Ascending aorta (tissue), 2 donors: ENCODE results near the gene MYH16. TPM values are rescaled to one million over a fixed set of nuclear protein-coding genes. Genes with fewer than 3 reads are reported as not detected.
"Not testable (repeated sequence)": the region's sequence is repeated elsewhere in the genome, so short reads cannot be mapped to it uniquely, and the experiment has no call there.

Source experiments
- DNase-seq, 2 donors: peaks; one replicate each; pipeline ENCODE4 v3.0.0-alpha.2; 2019; ENCODE audit warnings: low spot score in 2 of 2
- H3K27ac ChIP-seq, 2 donors: fragments of 200-600 bp; sonication (generic); one replicate each; pipeline ENCODE4 v1.5.1; 2016 to 2017; ENCODE audit warnings: mild to moderate bottlenecking in 1 of 2
- H3K27me3 ChIP-seq: fragments of 200-600 bp; sonication (generic); one replicate; pipeline ENCODE4 v1.5.1; 2017
- H3K36me3 ChIP-seq, 2 donors: fragments of 200-600 bp; sonication (generic); one replicate each; pipeline ENCODE4 v1.5.1; 2016
- H3K4me1 ChIP-seq, 2 donors: fragments of 200-600 bp; sonication (generic); one replicate each; pipeline ENCODE4 v1.5.1; 2016 to 2017; ENCODE audit warnings: mild to moderate bottlenecking in 1 of 2
- H3K4me3 ChIP-seq, 2 donors: fragments of 200-600 bp; sonication (generic); one replicate each; pipeline ENCODE4 v1.5.1; 2016 to 2017; ENCODE audit warnings: mild to moderate bottlenecking in 1 of 2
- H3K9me3 ChIP-seq, 2 donors: fragments of 200-600 bp; sonication (generic); one replicate each; pipeline ENCODE4 v1.5.1; 2016
- intact Hi-C: fragments of 100-400 bp; cut with DNase I; formaldehyde crosslinking; loops from one replicate; pipeline ENCODE4 v1.15.1; 2023
- total RNA-seq: library from RNA; depleted of rRNA; stranded (reverse); fragments of >200 nt; gene quantifications from one replicate; pipeline ENCODE4 v1.1.0, GENCODE V29; 2016
- TF ChIP-seq, protein P1 (sequence below), 3 experiments: fragments of 200-600 bp in 2 of 3; fragments of 450-650 bp in 1 of 3; sonication (generic) in 2 of 3; IDR thresholded peaks; one replicate each; pipeline ENCODE4 v1.5.1; 2016 to 2019; ENCODE audit warnings: antibody characterized with exemption in 3 of 3, mild to moderate bottlenecking in 1 of 3, moderate library complexity in 1 of 3

Gene MYH16
- total RNA-seq, 1 donor from 2014 or later = not detected

DNA sequence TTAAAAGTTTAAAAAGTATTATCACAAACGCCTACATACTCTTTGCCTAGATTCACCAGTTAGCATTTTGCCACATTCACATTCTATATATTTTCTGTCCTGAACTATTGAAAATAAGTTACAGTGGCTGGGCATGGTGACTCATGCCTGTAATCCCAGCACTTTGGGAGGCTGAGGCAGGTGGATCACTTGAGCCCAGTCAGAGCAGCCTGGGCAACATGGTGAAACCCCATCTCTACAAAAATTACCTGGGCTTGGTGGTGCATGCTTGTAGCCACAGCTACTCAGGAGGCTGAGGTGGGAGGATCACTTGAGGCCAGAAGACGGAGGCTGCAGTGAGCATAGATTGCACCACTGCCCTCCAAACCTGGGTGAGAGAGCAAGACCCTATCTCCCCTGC, 58.4 kb downstream of the MYH16 start:
- Histone ChIP-seq H3K27me3 (no peaks in the 10 kb centered on the region), H3K27ac (no peak overlapping the region), H3K36me3 (peaks cover 26 to 28% of the 10 kb centered on the region in 2 donors), H3K4me3 (no peak overlapping the region), H3K9me3 (no peaks in the 10 kb centered on the region), H3K4me1 (peaks cover 8 to 34% of the 10 kb centered on the region in 2 donors)
- DNase-seq = no peak
- TF ChIP-seq, protein P1, sequence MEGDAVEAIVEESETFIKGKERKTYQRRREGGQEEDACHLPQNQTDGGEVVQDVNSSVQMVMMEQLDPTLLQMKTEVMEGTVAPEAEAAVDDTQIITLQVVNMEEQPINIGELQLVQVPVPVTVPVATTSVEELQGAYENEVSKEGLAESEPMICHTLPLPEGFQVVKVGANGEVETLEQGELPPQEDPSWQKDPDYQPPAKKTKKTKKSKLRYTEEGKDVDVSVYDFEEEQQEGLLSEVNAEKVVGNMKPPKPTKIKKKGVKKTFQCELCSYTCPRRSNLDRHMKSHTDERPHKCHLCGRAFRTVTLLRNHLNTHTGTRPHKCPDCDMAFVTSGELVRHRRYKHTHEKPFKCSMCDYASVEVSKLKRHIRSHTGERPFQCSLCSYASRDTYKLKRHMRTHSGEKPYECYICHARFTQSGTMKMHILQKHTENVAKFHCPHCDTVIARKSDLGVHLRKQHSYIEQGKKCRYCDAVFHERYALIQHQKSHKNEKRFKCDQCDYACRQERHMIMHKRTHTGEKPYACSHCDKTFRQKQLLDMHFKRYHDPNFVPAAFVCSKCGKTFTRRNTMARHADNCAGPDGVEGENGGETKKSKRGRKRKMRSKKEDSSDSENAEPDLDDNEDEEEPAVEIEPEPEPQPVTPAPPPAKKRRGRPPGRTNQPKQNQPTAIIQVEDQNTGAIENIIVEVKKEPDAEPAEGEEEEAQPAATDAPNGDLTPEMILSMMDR (IDR thresholded peaks at IDR 0.05) = no peak
- intact Hi-C loops = no loop called here

GRCh38 chr7:99339595-99339994, 67.0 kb downstream of the MYH16 start:
- Histone ChIP-seq H3K4me3 (no peak overlapping the region), H3K36me3 (peaks cover 53 to 70% of the 10 kb centered on the region in 2 donors), H3K27me3 (no peaks in the 10 kb centered on the region), H3K27ac (peak overlapping the region; percentile 82 to 92), H3K9me3 (no peaks in the 10 kb centered on the region), H3K4me1 (peaks cover 8 to 26% of the 10 kb centered on the region in 2 donors)
- DNase-seq = no peak
- TF ChIP-seq, protein P1 (IDR thresholded peaks at IDR 0.05) = no peak
- intact Hi-C loops = no loop called here

GRCh38 chr7:99340659-99341058, 68.0 kb downstream of the MYH16 start:
- H3K4me3 ChIP-seq = no peak overlapping the region

DNA sequence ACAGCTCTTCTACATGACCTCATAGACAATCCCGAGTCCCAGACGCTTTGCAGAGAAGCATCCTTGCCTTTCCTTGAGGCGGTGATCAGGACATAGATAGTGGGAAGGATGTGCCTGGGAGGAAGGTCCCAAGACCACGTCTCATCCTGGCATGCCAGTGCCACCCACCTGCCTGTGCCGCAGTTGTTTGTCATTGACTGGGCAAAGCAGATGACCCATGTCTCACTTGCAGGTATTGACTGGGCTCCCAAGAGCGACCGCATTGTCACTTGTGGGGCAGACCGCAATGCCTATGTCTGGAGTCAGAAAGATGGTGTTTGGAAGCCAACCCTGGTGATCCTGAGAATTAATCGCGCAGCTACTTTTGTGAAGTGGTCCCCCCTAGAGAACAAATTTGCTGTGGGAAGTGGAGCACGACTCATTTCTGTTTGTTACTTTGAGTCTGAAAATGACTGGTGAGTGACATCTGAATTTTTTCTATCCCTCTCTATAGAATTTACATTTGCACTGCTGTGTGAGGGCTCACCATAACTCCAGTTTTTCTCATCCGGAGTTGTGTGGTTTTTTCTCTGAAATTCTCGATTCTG, 71.5 kb downstream of the MYH16 start:
- Histone ChIP-seq H3K4me1 (peaks cover 11 to 26% of the 10 kb centered on the region in 2 donors), H3K36me3 (peaks cover 41 to 52% of the 10 kb centered on the region in 2 donors), H3K9me3 (no peaks in the 10 kb centered on the region), H3K27me3 (no peaks in the 10 kb centered on the region), H3K27ac (peak overlapping the region; percentile 43 to 92), H3K4me3 (no peak overlapping the region)
- no peak for DNase-seq
- TF ChIP-seq, protein P1 (IDR thresholded peaks at IDR 0.05) = no peak
- intact Hi-C loops = no loop called here

More at GRCh38 chr7:99340659-99341058, 68.0 kb downstream of the MYH16 start:
- H3K27me3 ChIP-seq = no peaks in the 10 kb centered on the region
- peaks cover 46 to 60% of the 10 kb centered on the region in 2 donors for H3K36me3 ChIP-seq
- intact Hi-C loops = no loop called here
- DNase-seq = no peak
- TF ChIP-seq, protein P1 (IDR thresholded peaks at IDR 0.05) = no peak
- peaks cover 11 to 26% of the 10 kb centered on the region in 2 donors for H3K4me1 ChIP-seq
- H3K27ac ChIP-seq = peak overlapping the region; percentile 82 to 92
- no peaks in the 10 kb centered on the region for H3K9me3 ChIP-seq

DNA sequence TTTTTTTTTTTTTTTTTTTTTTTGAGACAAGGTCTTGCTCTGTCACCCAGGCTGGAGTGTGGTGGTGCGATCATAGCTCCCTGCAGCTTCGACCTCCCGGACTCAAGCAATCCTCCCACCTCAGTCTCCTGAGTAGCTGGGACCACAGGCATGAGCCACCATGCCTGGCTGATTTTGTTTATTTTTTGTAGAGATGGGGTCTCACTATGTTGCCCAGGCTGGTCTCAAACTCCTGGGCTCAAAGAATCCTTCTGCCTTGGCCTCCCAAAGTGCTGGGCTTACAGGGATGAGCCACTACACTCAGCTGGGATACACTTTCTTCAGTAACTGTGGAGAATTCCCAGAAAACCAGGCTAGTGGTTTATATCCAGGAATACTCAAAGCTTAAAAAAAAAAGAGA, 78.0 kb downstream of the MYH16 start:
- H3K4me1 ChIP-seq, H3K9me3 ChIP-seq, intact Hi-C loops, DNase-seq, H3K4me3 ChIP-seq, H3K27ac ChIP-seq, H3K27me3 ChIP-seq: not testable (repeated sequence)
- peaks cover 82 to 91% of the 10 kb centered on the region in 2 donors for H3K36me3 ChIP-seq

DNA sequence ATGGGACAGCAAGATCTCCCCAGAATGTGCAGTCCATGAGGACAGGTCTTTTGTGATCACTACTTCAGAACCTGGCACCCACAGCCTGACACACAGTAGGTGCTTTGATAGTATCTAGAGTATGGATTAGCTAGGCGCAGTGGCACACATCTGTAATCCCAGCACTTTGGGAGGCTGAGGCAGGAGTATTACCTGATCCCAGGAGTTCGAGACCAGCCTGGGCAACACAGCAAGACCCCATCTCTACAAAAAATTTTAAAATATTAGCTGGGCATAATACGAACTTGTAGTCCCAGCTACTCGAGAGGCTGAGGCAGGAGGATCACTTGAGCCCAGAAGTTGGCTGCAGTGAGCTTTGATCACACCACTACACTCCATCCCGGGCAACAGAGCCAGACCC, 79.6 kb downstream of the MYH16 start:
- no peaks in the 10 kb centered on the region for H3K27me3 ChIP-seq
- H3K36me3 ChIP-seq = peaks cover 90 to 95% of the 10 kb centered on the region in 2 donors
- DNase-seq = no peak
- intact Hi-C loops = no loop called here
- no peaks in the 10 kb centered on the region for H3K9me3 ChIP-seq
- H3K4me1 ChIP-seq = no peaks in the 10 kb centered on the region
- H3K27ac ChIP-seq = no peak overlapping the region
- TF ChIP-seq, protein P1 (IDR thresholded peaks at IDR 0.05) = no peak
- H3K4me3 ChIP-seq = no peak overlapping the region
